Effector memory CD8-positive, alpha-beta T cell (primary cell): ENCODE data around the gene KHSRP.
"Not testable (repeated sequence)": the region's sequence is repeated elsewhere in the genome, so short reads cannot be mapped to it uniquely, and the experiment has no call there.

Source experiments
- ATAC-seq: fragments of 150-1000 bp; cut with Tn5 transposase; replicated peaks from 2 replicates; pipeline ENCODE4 v1.10.0; 2021; ENCODE audit warnings: mild to moderate bottlenecking, moderate library complexity
- DNase-seq, 3 experiments: peaks; one replicate each; pipeline ENCODE4 v3.0.0; 2021
- H3K27ac Mint-ChIP-seq, 2 donors: one replicate each; pipeline ENCODE4 v1.8.0; 2022; ENCODE audit warnings: mild to moderate bottlenecking in 2 of 2, mixed read lengths in 2 of 2, moderate library complexity in 2 of 2
- H3K27me3 Mint-ChIP-seq, 2 donors: one replicate each; pipeline ENCODE4 v1.8.0; 2022; ENCODE audit warnings: mixed read lengths in 2 of 2
- H3K36me3 Mint-ChIP-seq: one replicate; pipeline ENCODE4 v1.8.0; 2022; ENCODE audit warnings: mild to moderate bottlenecking, moderate library complexity, mixed read lengths; ENCODE audit not compliant: insufficient read depth
- H3K4me1 Mint-ChIP-seq, 2 donors: one replicate each; pipeline ENCODE4 v1.8.0; 2022; ENCODE audit warnings: low read depth in 2 of 2, mixed read lengths in 2 of 2
- H3K4me3 Mint-ChIP-seq, 2 donors: one replicate each; pipeline ENCODE4 v1.8.0; 2022; ENCODE audit warnings: mild to moderate bottlenecking in 2 of 2, mixed read lengths in 2 of 2, moderate library complexity in 2 of 2
- H3K9me3 Mint-ChIP-seq, 2 donors: one replicate each; pipeline ENCODE4 v1.8.0; 2022; ENCODE audit warnings: mixed read lengths in 2 of 2

The KHSRP gene

GRCh38 chr19:6442087-6442688, 17.6 kb upstream of the KHSRP start:
- no peak for DNase-seq
- no peak for ATAC-seq
- Mint-ChIP-seq H3K27me3 (no peaks in the 10 kb centered on the region), H3K4me3 (no peak overlapping the region), H3K27ac (no peak overlapping the region), H3K4me1 (peaks cover 0 to 5% of the 10 kb centered on the region in 2 donors), H3K9me3 (no peaks in the 10 kb centered on the region), H3K36me3 (no peaks in the 10 kb centered on the region)

- DNase-seq (no peak), ATAC-seq (no peak)
- Mint-ChIP-seq H3K9me3 (no peaks in the 10 kb centered on the region), H3K27ac (peak overlapping the region in 1 of 2 donors; percentile 68), H3K4me1 (peaks cover 0 to 5% of the 10 kb centered on the region in 2 donors), H3K36me3 (no peaks in the 10 kb centered on the region), H3K4me3 (no peak overlapping the region), H3K27me3 (no peaks in the 10 kb centered on the region)
Measured at GRCh38 chr19:6440905-6441304, 16.3 kb upstream of the KHSRP start.

- Mint-ChIP-seq H3K27ac (no peak overlapping the region), H3K27me3 (no peaks in the 10 kb centered on the region), H3K36me3 (no peaks in the 10 kb centered on the region), H3K4me1 (peaks cover 0 to 5% of the 10 kb centered on the region in 2 donors), H3K4me3 (no peak overlapping the region), H3K9me3 (no peaks in the 10 kb centered on the region)
- DNase-seq (no peak), ATAC-seq (no peak)
Measured at GRCh38 chr19:6439743-6440142, 15.1 kb upstream of the KHSRP start.

GRCh38 chr19:6433663-6434062, 9.1 kb upstream of the KHSRP start, which contains the start of gene SLC25A41:
Gene SLC25A41, minus strand, starts transcription at chr19:6433763. Its CDS starts 70 bp downstream, at chr19:6433693.
- Mint-ChIP-seq H3K9me3 (no peaks in the 10 kb centered on the region), H3K4me1 (peaks cover 0 to 1% of the 10 kb centered on the region in 2 donors), H3K36me3 (no peaks in the 10 kb centered on the region)

GRCh38 chr19:6433165-6433564, 8.6 kb upstream of the KHSRP start:
- Mint-ChIP-seq H3K36me3 (no peaks in the 10 kb centered on the region), H3K27me3 (no peaks in the 10 kb centered on the region), H3K9me3 (no peaks in the 10 kb centered on the region), H3K4me3 (no peak overlapping the region), H3K27ac (no peak overlapping the region), H3K4me1 (peaks cover 0 to 1% of the 10 kb centered on the region in 2 donors)
- ATAC-seq (no peak), DNase-seq (no peak)

More at GRCh38 chr19:6433663-6434062, 9.1 kb upstream of the KHSRP start, which contains the start of gene SLC25A41:
- Mint-ChIP-seq H3K27ac (no peak within 1 kb of the TSS), H3K4me3 (no peak within 1 kb of the TSS), H3K27me3 (no peaks in the 10 kb centered on the region)
- ATAC-seq (no peak), DNase-seq (no peak)

- DNase-seq, result no peak
- Mint-ChIP-seq H3K27ac (no peak overlapping the region), H3K4me3 (no peak overlapping the region), H3K27me3 (no peaks in the 10 kb centered on the region), H3K36me3 (no peaks in the 10 kb centered on the region), H3K9me3 (no peaks in the 10 kb centered on the region), H3K4me1 (peaks cover 0 to 1% of the 10 kb centered on the region in 2 donors)
- no peak for ATAC-seq
Measured at GRCh38 chr19:6431891-6432290, 7.3 kb upstream of the KHSRP start.

- Mint-ChIP-seq H3K27ac (no peak overlapping the region), H3K4me3 (no peak overlapping the region), H3K36me3 (peaks cover 8% of the 10 kb centered on the region), H3K4me1 (peaks cover 7 to 8% of the 10 kb centered on the region in 2 donors), H3K9me3 (no peaks in the 10 kb centered on the region), H3K27me3 (no peaks in the 10 kb centered on the region)
- DNase-seq (no peak), ATAC-seq (no peak)
Measured at GRCh38 chr19:6429419-6430221, 5.0 kb upstream of the KHSRP start.

GRCh38 chr19:6428692-6429418, 4.2 kb upstream of the KHSRP start:
- not testable (repeated sequence) for H3K27me3 Mint-ChIP-seq, H3K36me3 Mint-ChIP-seq, H3K4me1 Mint-ChIP-seq, DNase-seq, H3K27ac Mint-ChIP-seq, H3K4me3 Mint-ChIP-seq, ATAC-seq, H3K9me3 Mint-ChIP-seq

GRCh38 chr19:6427131-6427530, 2.5 kb upstream of the KHSRP start:
- ATAC-seq (no peak), DNase-seq (no peak)
- H3K4me3 Mint-ChIP-seq, result no peak overlapping the region
- no peaks in the 10 kb centered on the region for H3K27me3 Mint-ChIP-seq
- no peak overlapping the region for H3K27ac Mint-ChIP-seq
- peaks cover 16% of the 10 kb centered on the region for H3K36me3 Mint-ChIP-seq
- peaks cover 23 to 26% of the 10 kb centered on the region in 2 donors for H3K4me1 Mint-ChIP-seq
- no peaks in the 10 kb centered on the region for H3K9me3 Mint-ChIP-seq

- no peak for ATAC-seq
- Mint-ChIP-seq H3K36me3 (peaks cover 19% of the 10 kb centered on the region), H3K27me3 (no peaks in the 10 kb centered on the region), H3K4me1 (peaks cover 25 to 33% of the 10 kb centered on the region in 2 donors), H3K9me3 (no peaks in the 10 kb centered on the region), H3K27ac (peak overlapping the region; percentile 57 to 81), H3K4me3 (peak overlapping the region; percentile 55 to 70)
- no peak for DNase-seq
Measured at GRCh38 chr19:6425732-6426620, 1.4 kb upstream of the KHSRP start.

GRCh38 chr19:6424939-6425731, 524 bp upstream of the KHSRP start:
- peaks cover 28 to 33% of the 10 kb centered on the region in 2 donors for H3K4me1 Mint-ChIP-seq
- DNase-seq (peak; percentile 97 to 98 (median 98)), ATAC-seq (peak; percentile 82)
- peak overlapping the region; percentile 57 to 81 for H3K27ac Mint-ChIP-seq
- peaks cover 24% of the 10 kb centered on the region for H3K36me3 Mint-ChIP-seq
- H3K27me3 Mint-ChIP-seq, result no peaks in the 10 kb centered on the region
- peak overlapping the region; percentile 55 to 70 for H3K4me3 Mint-ChIP-seq
- no peaks in the 10 kb centered on the region for H3K9me3 Mint-ChIP-seq

GRCh38 chr19:6423499-6424194, 964 bp downstream of the KHSRP start:
- Mint-ChIP-seq H3K4me1 (peaks cover 28 to 33% of the 10 kb centered on the region in 2 donors), H3K36me3 (peaks cover 37% of the 10 kb centered on the region), H3K9me3 (no peaks in the 10 kb centered on the region), H3K27ac (peak overlapping the region; percentile 83 to 90), H3K27me3 (no peaks in the 10 kb centered on the region), H3K4me3 (peak overlapping the region; percentile 82 to 87)
- DNase-seq (no peak), ATAC-seq (no peak)
